Panc1 (cell line): ENCODE measurements around the gene SND1. TPM values are rescaled to one million over a fixed set of nuclear protein-coding genes. Genes with fewer than 3 reads are reported as not detected.

Experiments
- ATAC-seq: fragments of 200-7000 bp; cut with Tn5 transposase; 2 replicates; pipeline ENCODE4 v1.9.1; 2020; ENCODE audit warnings: mild to moderate bottlenecking, moderate library complexity
- BruUV-seq: library from RNA; stranded (reverse); fragments of 400-500 nt; replicated peaks from 2 replicates; lab custom pipeline; 2021; lab: Mats Ljungman, UMichigan
- CTCF ChIA-PET: fragments of 300-600 bp; sonication (Branson Sonifier 250); formaldehyde crosslinking; loops from one replicate; lab custom pipeline; 2022; ENCODE audit warnings: antibody characterized with exemption; lab: Charles Lee
- POLR2A ChIA-PET: fragments of 300-600 bp; sonication (Branson Sonifier 250); formaldehyde crosslinking; loops from one replicate; lab custom pipeline; 2022; ENCODE audit warnings: antibody characterized with exemption; lab: Charles Lee
- DNase-seq: peaks from one replicate; pipeline ENCODE4 v3.0.0-alpha.2; 2010; ENCODE audit warnings: low read depth, low spot score
- H3K27ac ChIP-seq: 2 replicates; pipeline ENCODE4 v1.5.1; 2011; ENCODE audit warnings: mild to moderate bottlenecking, low read length, inconsistent platforms
- H3K27me3 ChIP-seq: fragments of 200-500 bp; sonication (Bioruptor generic); 2 replicates; pipeline ENCODE4 v1.6.0; 2014; ENCODE audit warnings: low read length, inconsistent platforms; ENCODE audit not compliant: control insufficient read depth, insufficient read depth
- H3K36me3 ChIP-seq: fragments of 200-500 bp; sonication (Bioruptor generic); 2 replicates; pipeline ENCODE4 v1.5.1; 2014; ENCODE audit warnings: inconsistent platforms, mild to moderate bottlenecking, low read length, moderate library complexity; ENCODE audit not compliant: control insufficient read depth, insufficient read depth
- H3K4me1 ChIP-seq: 2 replicates; pipeline ENCODE4 v1.5.1; 2011; ENCODE audit warnings: inconsistent platforms, mild to moderate bottlenecking, low read length, moderate library complexity; ENCODE audit not compliant: control insufficient read depth, insufficient read depth
- H3K4me3 ChIP-seq, 2 experiments: 2 replicates each; pipeline ENCODE4 v1.5.1; 2011 to 2012; ENCODE audit warnings: low read depth in 2 of 2, low read length in 2 of 2, mild to moderate bottlenecking in 2 of 2, inconsistent platforms in 1 of 2, moderate library complexity in 1 of 2
- H3K9me3 ChIP-seq: fragments of 200-500 bp; sonication (Bioruptor generic); 2 replicates; pipeline ENCODE4 v1.5.1; 2014; ENCODE audit warnings: low read depth, mild to moderate bottlenecking, inconsistent platforms, low read length, moderate library complexity; ENCODE audit not compliant: control insufficient read depth, insufficient read depth
- CTCF ChIP-seq: fragments of 450-650 bp; IDR thresholded peaks from 2 replicates; pipeline ENCODE4 v1.5.1; 2017; ENCODE audit warnings: mild to moderate bottlenecking
- POLR2AphosphoS5 ChIP-seq: IDR thresholded peaks from 2 replicates; pipeline ENCODE4 v1.6.1; 2012; ENCODE audit warnings: mild to moderate bottlenecking, low read depth, low read length, moderate library complexity
- REST ChIP-seq, 2 experiments: IDR thresholded peaks; 2 replicates each; pipeline ENCODE4 v1.6.1; 2011 to 2012; ENCODE audit warnings: low read depth in 2 of 2, control low read depth in 1 of 2, low read length in 1 of 2, mild to moderate bottlenecking in 1 of 2, moderate library complexity in 1 of 2; ENCODE audit not compliant: insufficient read depth in 1 of 2
- SIN3A ChIP-seq: IDR thresholded peaks from 2 replicates; pipeline ENCODE4 v1.6.1; 2012; ENCODE audit warnings: low read depth, mild to moderate bottlenecking, low read length, moderate library complexity, borderline replicate concordance; ENCODE audit not compliant: insufficient read depth
- TCF7L2 ChIP-seq: IDR thresholded peaks from 2 replicates; pipeline ENCODE4 v1.6.1; 2011; ENCODE audit warnings: mild to moderate bottlenecking, low read depth, low read length, inconsistent platforms
- in situ Hi-C: cut with HindIII; loops from 2 replicates; pipeline ENCODE4 v1.10.0; 2016; ENCODE audit warnings: low sequenced_read_pairs, low pct_unique_long_range_greater_than_20kb
- intact Hi-C: fragments of 100-400 bp; cut with micrococcal nuclease; formaldehyde crosslinking; loops from one replicate; pipeline ENCODE4 v1.10.0; 2022; ENCODE audit not compliant: unreplicated experiment
- total RNA-seq: library from RNA; stranded (reverse); gene quantifications from one replicate; pipeline ENCODE4 v1.2.1, GENCODE V29; 2021; ENCODE audit not compliant: unreplicated experiment

SND1 gene
- total RNA-seq, 1 experiment from 2014 or later, result 176 TPM

GRCh38 chr7:127708788-127709187 lies 56.8 kb downstream of the SND1 start:
- ChIA-PET CTCF (interaction anchor here (0.6 to 2.3 kb wide), 2 partner anchors 72 to 500 kb away, joined by 7 to 13 read pairs; no protein-coding TSS in a partner anchor), POLR2A (no interaction called here)
- ATAC-seq, result peak; percentile 91
- intact Hi-C loops, result loop anchor here (5.0 kb wide), 1 partner anchor 499 kb away; no protein-coding TSS in a partner anchor
- Histone ChIP-seq H3K36me3 (peaks cover 47% of the 10 kb centered on the region), H3K27me3 (no peaks in the 10 kb centered on the region), H3K27ac (no peak overlapping the region), H3K4me1 (peaks cover 4% of the 10 kb centered on the region), H3K9me3 (peaks cover 8% of the 10 kb centered on the region), H3K4me3 (no peak overlapping the region)
- peak; percentile 63 for DNase-seq
- in situ Hi-C loops, result no loop called here
- TF ChIP-seq POLR2AphosphoS5, result no peak
- no peak for TF ChIP-seq REST (IDR thresholded peaks at IDR 0.05; ENCODE audit: insufficient read depth in 1 of 2, low read depth in 2 of 2, low read length in 1 of 2)
- peak; percentile 75 for TF ChIP-seq CTCF
- no TSS peak for BruUV-seq

GRCh38 chr7:127710635-127711034 lies 58.6 kb downstream of the SND1 start:
- no peak for ATAC-seq
- no TSS peak for BruUV-seq
- TF ChIP-seq CTCF (no peak), REST (IDR thresholded peaks at IDR 0.05; ENCODE audit: insufficient read depth in 1 of 2, low read depth in 2 of 2, low read length in 1 of 2) (no peak), POLR2AphosphoS5 (no peak), SIN3A (no peak), TCF7L2 (no peak)
- peaks cover 35% of the 10 kb centered on the region for H3K36me3 ChIP-seq
- H3K9me3 ChIP-seq, result peaks cover 8% of the 10 kb centered on the region
- intact Hi-C loops (no loop called here), in situ Hi-C loops (no loop called here)
- H3K27me3 ChIP-seq, result no peaks in the 10 kb centered on the region
- DNase-seq, result no peak
- H3K4me1 ChIP-seq, result peaks cover 4% of the 10 kb centered on the region
- ChIA-PET POLR2A (no interaction called here), CTCF (no interaction called here)
- H3K4me3 ChIP-seq, result no peak overlapping the region
- no peak overlapping the region for H3K27ac ChIP-seq
